GM12878 (cell line): ENCODE results near the gene COL4A2. TPM values are rescaled to one million over a fixed set of nuclear protein-coding genes. Genes with fewer than 3 reads are reported as not detected.

ENCODE experiments used
- ATAC-seq: fragments of 200-7000 bp; cut with Tn5 transposase; 3 replicates; pipeline ENCODE4 v1.9.1; 2020; ENCODE audit warnings: mild to moderate bottlenecking, moderate library complexity
- BruUV-seq: library from RNA; stranded (reverse); fragments of 400-500 nt; replicated peaks from 2 replicates; lab custom pipeline; 2021; lab: Mats Ljungman, UMichigan
- CTCF ChIA-PET: fragments of 300-600 bp; sonication (Branson Sonifier 250); formaldehyde crosslinking; extraction: SDS; loops from one replicate; lab custom pipeline; 2021; ENCODE audit warnings: inconsistent platforms; lab: Yijun Ruan, JAX
- POLR2A ChIA-PET: fragments of 350-600 bp; formaldehyde crosslinking; extraction: SDS; loops from one replicate; lab custom pipeline; 2021; ENCODE audit warnings: inconsistent platforms; lab: Charles Lee
- RAD21 ChIA-PET: fragments of 300-600 bp; sonication (Branson Sonifier 250); formaldehyde crosslinking; loops from one replicate; lab custom pipeline; 2023; ENCODE audit warnings: antibody characterized with exemption; ENCODE audit not compliant: unreplicated experiment; lab: Charles Lee
- SMC1A ChIA-PET: fragments of 300-600 bp; sonication (Branson Sonifier 250); formaldehyde crosslinking; loops from one replicate; lab custom pipeline; 2023; ENCODE audit not compliant: unreplicated experiment, uncharacterized antibody; lab: Charles Lee
- DNase-seq: peaks from one replicate; pipeline ENCODE4 v3.0.0-alpha.2; 2011; ENCODE audit warnings: low read depth, low spot score
- FAIRE-seq: peaks from 3 replicates; lab custom pipeline; 2011; peaks lifted over from hg19 to GRCh38; lab: Jason Lieb, UNC
- H2AFZ ChIP-seq: 2 replicates; pipeline ENCODE4 v1.6.0; 2011; ENCODE audit warnings: low read depth, low read length, control low read depth; ENCODE audit not compliant: control insufficient read depth
- H3K27ac ChIP-seq: 2 replicates; pipeline ENCODE4 v1.5.1; 2011; ENCODE audit warnings: control low read depth; ENCODE audit not compliant: control insufficient read depth, insufficient read depth
- H3K27me3 ChIP-seq, 2 experiments: replicated peaks in 1 of 2; 2 replicates each; pipeline versions ENCODE4 v1.6.0 to v1.6.1; 2011; ENCODE audit warnings: low read length in 1 of 2; ENCODE audit not compliant: control insufficient read depth in 2 of 2, insufficient read depth in 2 of 2
- H3K36me3 ChIP-seq, 2 experiments: 2 replicates each; pipeline ENCODE4 v1.5.1; 2011; ENCODE audit warnings: low read length in 1 of 2; ENCODE audit not compliant: control insufficient read depth in 2 of 2, insufficient read depth in 2 of 2
- H3K4me1 ChIP-seq: 2 replicates; pipeline ENCODE4 v1.6.1; 2011; ENCODE audit warnings: mild to moderate bottlenecking, low read length, moderate library complexity, mixed read lengths; ENCODE audit not compliant: control insufficient read depth, insufficient read depth
- H3K4me2 ChIP-seq: 2 replicates; pipeline ENCODE4 v1.6.0; 2011; ENCODE audit warnings: control low read depth; ENCODE audit not compliant: control insufficient read depth, insufficient read depth
- H3K4me3 ChIP-seq: fragments of 200-600 bp; sonication (generic); 2 replicates; pipeline ENCODE4 v1.5.1; 2016
- H3K79me2 ChIP-seq: 2 replicates; pipeline ENCODE4 v1.6.0; 2011; ENCODE audit warnings: low read length; ENCODE audit not compliant: control insufficient read depth, insufficient read depth
- H3K9ac ChIP-seq: 2 replicates; pipeline ENCODE4 v1.8.0; 2011; ENCODE audit warnings: low read length, control low read depth, mixed read lengths; ENCODE audit not compliant: control insufficient read depth, insufficient read depth
- H3K9me3 ChIP-seq: replicated peaks from 3 replicates; pipeline ENCODE4 v1.5.1; 2011; ENCODE audit warnings: mild to moderate bottlenecking, low read length; ENCODE audit not compliant: control insufficient read depth, insufficient read depth
- H4K20me1 ChIP-seq: 2 replicates; pipeline ENCODE4 v1.6.0; 2011; ENCODE audit not compliant: control insufficient read depth, insufficient read depth
- CBFB ChIP-seq: IDR thresholded peaks from 2 replicates; pipeline ENCODE4 v1.6.1; 2016; ENCODE audit warnings: antibody characterized with exemption, low read depth
- NFYA ChIP-seq: IDR thresholded peaks from 2 replicates; pipeline ENCODE4 v1.6.1; 2011; ENCODE audit warnings: low read depth, mild to moderate bottlenecking, low read length, improper control_type of control experiment, borderline replicate concordance
- POLR2A ChIP-seq: IDR thresholded peaks from 2 replicates; pipeline ENCODE4 v1.6.1; 2011; ENCODE audit warnings: low read depth, mild to moderate bottlenecking, low read length
- RCOR1 ChIP-seq: conservative IDR thresholded peaks from 2 replicates; pipeline ENCODE4 v1.6.1; 2012; ENCODE audit warnings: low read depth, low read length, improper control_type of control experiment
- ZNF24 ChIP-seq: fragments of 450-650 bp; IDR thresholded peaks from 2 replicates; pipeline ENCODE4 v1.6.1; 2017; ENCODE audit warnings: antibody characterized with exemption, mild to moderate bottlenecking
- ZZZ3 ChIP-seq: IDR thresholded peaks from 2 replicates; pipeline ENCODE4 v1.6.1; 2011; ENCODE audit warnings: low read depth; ENCODE audit not compliant: control insufficient read depth, insufficient read length
- WGBS: methylation state at CpG from one replicate; pipeline ENCODE4 v1.1.6; 2016; ENCODE audit warnings: low lambda C conversion rate; ENCODE audit not compliant: insufficient replicate concordance, insufficient coverage; ENCODE audit errors: missing lambda C conversion rate; 5-methylcytosine and 5-hydroxymethylcytosine counted together
- in situ Hi-C: fragments of 300-500 bp; cut with MboI; formaldehyde crosslinking; loops from 9 replicates; pipeline ENCODE4 v1.14.3; 2018; ENCODE audit warnings: mixed read lengths
- intact Hi-C: fragments of 100-400 bp; cut with micrococcal nuclease; formaldehyde crosslinking; loops from one replicate; pipeline ENCODE4 v1.14.2; 2022; ENCODE audit not compliant: unreplicated experiment
- polyA plus RNA-seq, 11 experiments: library from polyadenylated mRNA; depleted of rRNA in 4 of 11; unstranded in 6 of 11; stranded (reverse) in 5 of 11; fragments of >200 nt; fragmentation: Nextera tagmentation in 4 of 11; fragmentation: Illumina TruSeq in 1 of 11; extraction: Ambion mirVana in 4 of 11; extraction: Trizol in 1 of 11; gene quantifications; 1 replicate in 1 of 11; 2 replicates in 10 of 11; pipeline versions ENCODE4 v1.2.1 to v1.2.3, GENCODE V29; 2011 to 2016; ENCODE audit warnings: inconsistent platforms in 2 of 11, missing spikeins in 2 of 11, low read depth in 1 of 11
- total RNA-seq, 4 experiments: library from RNA; depleted of rRNA in 3 of 4; stranded (reverse); fragments of >200 nt in 3 of 4; fragmentation: Illumina TruSeq in 1 of 4; extraction: Trizol in 1 of 4; gene quantifications; 2 replicates each; pipeline versions ENCODE4 v1.2.1 to v1.2.3, GENCODE V29; 2013 to 2021
- TF ChIP-seq, protein P1 (sequence below): fragments of 450-650 bp; IDR thresholded peaks from 2 replicates; pipeline ENCODE4 v1.6.1; 2018; ENCODE audit warnings: borderline replicate concordance, mild to moderate bottlenecking; ENCODE audit not compliant: partially characterized antibody
- TF ChIP-seq, protein P2 (sequence below): fragments of 450-650 bp; IDR thresholded peaks from 2 replicates; pipeline ENCODE4 v1.6.1; 2017; ENCODE audit warnings: low read depth, mild to moderate bottlenecking, moderate library complexity
- TF ChIP-seq, protein P3 (sequence below): IDR thresholded peaks from 2 replicates; pipeline ENCODE4 v1.6.1; 2012; ENCODE audit warnings: mild to moderate bottlenecking, low read depth, low read length
- TF ChIP-seq, protein P4 (sequence below): IDR thresholded peaks from 2 replicates; pipeline ENCODE4 v1.6.1; 2011; ENCODE audit warnings: mild to moderate bottlenecking, low read depth, low read length, moderate library complexity; ENCODE audit not compliant: insufficient replicate concordance

Gene COL4A2
- total and polyA plus RNA-seq, 10 of the 15 experiments (the other 5 are each of a cell fraction or from before 2014, with no cell fraction given), result 0.16 to 1.6 (median 0.62) TPM; not detected in 3

DNA sequence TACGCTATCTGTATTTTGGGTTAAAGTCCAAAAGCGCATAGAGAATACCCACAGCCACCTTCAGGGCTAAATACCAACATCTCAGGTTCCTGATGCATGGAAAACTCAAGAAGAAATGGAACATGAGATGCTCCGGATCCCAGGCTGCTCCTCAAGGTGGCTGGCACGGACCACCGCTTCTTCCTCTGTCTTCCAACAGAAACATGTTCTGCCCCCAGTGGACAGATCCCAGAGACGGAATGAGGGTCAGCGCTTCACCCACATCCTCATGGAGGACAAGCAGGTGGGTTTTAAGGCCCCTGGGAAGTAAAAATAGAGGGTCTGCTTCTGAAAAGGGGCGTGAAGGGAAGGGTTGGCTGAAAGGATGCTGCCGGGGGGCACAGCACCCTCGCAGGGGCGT lies 17.4 kb upstream of the COL4A2 start:
- CTCF ChIA-PET, result no interaction called here
- FAIRE-seq, result no peak
- Histone ChIP-seq H3K9me3 (no peaks in the 10 kb centered on the region), H4K20me1 (no peaks in the 10 kb centered on the region), H3K4me1 (no peaks in the 10 kb centered on the region), H3K4me3 (no peak overlapping the region), H3K27me3 (no peaks in the 10 kb centered on the region; a peak in 1 of 4 replicates), H3K27ac (no peak overlapping the region), H3K79me2 (no peaks in the 10 kb centered on the region), H3K4me2 (no peak overlapping the region), H3K36me3 (no peaks in the 10 kb centered on the region), H2AFZ (no peak overlapping the region)
- POLR2A ChIA-PET, result no interaction called here
- SMC1A ChIA-PET, result no interaction called here
- RAD21 ChIA-PET, result no interaction called here
- WGBS, result 40% methylated on average over 11 of the region's 11 CpGs
- in situ Hi-C loops, result no loop called here
- DNase-seq, result no peak
- no peak for ATAC-seq
- no TSS peak for BruUV-seq
- TF ChIP-seq RCOR1 (no peak), NFYA (no peak), ZNF24 (no peak), CBFB (no peak), ZZZ3 (no peak), POLR2A (no peak)
- TF ChIP-seq, protein P1, sequence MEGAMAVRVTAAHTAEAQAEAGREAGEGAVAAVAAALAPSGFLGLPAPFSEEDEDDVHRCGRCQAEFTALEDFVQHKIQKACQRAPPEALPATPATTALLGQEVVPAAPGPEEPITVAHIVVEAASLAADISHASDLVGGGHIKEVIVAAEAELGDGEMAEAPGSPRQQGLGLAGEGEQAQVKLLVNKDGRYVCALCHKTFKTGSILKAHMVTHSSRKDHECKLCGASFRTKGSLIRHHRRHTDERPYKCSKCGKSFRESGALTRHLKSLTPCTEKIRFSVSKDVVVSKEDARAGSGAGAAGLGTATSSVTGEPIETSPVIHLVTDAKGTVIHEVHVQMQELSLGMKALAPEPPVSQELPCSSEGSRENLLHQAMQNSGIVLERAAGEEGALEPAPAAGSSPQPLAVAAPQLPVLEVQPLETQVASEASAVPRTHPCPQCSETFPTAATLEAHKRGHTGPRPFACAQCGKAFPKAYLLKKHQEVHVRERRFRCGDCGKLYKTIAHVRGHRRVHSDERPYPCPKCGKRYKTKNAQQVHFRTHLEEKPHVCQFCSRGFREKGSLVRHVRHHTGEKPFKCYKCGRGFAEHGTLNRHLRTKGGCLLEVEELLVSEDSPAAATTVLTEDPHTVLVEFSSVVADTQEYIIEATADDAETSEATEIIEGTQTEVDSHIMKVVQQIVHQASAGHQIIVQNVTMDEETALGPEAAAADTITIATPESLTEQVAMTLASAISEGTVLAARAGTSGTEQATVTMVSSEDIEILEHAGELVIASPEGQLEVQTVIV, result no peak
- TF ChIP-seq, protein P2, sequence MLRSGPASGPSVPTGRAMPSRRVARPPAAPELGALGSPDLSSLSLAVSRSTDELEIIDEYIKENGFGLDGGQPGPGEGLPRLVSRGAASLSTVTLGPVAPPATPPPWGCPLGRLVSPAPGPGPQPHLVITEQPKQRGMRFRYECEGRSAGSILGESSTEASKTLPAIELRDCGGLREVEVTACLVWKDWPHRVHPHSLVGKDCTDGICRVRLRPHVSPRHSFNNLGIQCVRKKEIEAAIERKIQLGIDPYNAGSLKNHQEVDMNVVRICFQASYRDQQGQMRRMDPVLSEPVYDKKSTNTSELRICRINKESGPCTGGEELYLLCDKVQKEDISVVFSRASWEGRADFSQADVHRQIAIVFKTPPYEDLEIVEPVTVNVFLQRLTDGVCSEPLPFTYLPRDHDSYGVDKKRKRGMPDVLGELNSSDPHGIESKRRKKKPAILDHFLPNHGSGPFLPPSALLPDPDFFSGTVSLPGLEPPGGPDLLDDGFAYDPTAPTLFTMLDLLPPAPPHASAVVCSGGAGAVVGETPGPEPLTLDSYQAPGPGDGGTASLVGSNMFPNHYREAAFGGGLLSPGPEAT, result no peak
- TF ChIP-seq, protein P3, sequence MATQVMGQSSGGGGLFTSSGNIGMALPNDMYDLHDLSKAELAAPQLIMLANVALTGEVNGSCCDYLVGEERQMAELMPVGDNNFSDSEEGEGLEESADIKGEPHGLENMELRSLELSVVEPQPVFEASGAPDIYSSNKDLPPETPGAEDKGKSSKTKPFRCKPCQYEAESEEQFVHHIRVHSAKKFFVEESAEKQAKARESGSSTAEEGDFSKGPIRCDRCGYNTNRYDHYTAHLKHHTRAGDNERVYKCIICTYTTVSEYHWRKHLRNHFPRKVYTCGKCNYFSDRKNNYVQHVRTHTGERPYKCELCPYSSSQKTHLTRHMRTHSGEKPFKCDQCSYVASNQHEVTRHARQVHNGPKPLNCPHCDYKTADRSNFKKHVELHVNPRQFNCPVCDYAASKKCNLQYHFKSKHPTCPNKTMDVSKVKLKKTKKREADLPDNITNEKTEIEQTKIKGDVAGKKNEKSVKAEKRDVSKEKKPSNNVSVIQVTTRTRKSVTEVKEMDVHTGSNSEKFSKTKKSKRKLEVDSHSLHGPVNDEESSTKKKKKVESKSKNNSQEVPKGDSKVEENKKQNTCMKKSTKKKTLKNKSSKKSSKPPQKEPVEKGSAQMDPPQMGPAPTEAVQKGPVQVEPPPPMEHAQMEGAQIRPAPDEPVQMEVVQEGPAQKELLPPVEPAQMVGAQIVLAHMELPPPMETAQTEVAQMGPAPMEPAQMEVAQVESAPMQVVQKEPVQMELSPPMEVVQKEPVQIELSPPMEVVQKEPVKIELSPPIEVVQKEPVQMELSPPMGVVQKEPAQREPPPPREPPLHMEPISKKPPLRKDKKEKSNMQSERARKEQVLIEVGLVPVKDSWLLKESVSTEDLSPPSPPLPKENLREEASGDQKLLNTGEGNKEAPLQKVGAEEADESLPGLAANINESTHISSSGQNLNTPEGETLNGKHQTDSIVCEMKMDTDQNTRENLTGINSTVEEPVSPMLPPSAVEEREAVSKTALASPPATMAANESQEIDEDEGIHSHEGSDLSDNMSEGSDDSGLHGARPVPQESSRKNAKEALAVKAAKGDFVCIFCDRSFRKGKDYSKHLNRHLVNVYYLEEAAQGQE, result no peak
- TF ChIP-seq, protein P4, sequence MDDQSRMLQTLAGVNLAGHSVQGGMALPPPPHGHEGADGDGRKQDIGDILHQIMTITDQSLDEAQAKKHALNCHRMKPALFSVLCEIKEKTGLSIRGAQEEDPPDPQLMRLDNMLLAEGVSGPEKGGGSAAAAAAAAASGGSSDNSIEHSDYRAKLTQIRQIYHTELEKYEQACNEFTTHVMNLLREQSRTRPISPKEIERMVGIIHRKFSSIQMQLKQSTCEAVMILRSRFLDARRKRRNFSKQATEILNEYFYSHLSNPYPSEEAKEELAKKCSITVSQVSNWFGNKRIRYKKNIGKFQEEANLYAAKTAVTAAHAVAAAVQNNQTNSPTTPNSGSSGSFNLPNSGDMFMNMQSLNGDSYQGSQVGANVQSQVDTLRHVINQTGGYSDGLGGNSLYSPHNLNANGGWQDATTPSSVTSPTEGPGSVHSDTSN, result no peak
- TF ChIP-seq, all 136 proteins: peak for 0
- intact Hi-C loops, result no loop called here
- H3K9ac ChIP-seq, result no peak overlapping the region
